ENCODE data around the gene CSPG4. TPM values are rescaled to one million over a fixed set of nuclear protein-coding genes. Genes with fewer than 3 reads are reported as not detected.
"Not testable (repeated sequence)": the region's sequence is repeated elsewhere in the genome, so short reads cannot be mapped to it uniquely, and the experiment has no call there.

The CSPG4 gene
- total and polyA plus RNA-seq, 9 of the 15 experiments (the other 6 are each of a cell fraction or from before 2014, with no cell fraction given): under 0.01 to 0.07 (median 0.04) TPM; not detected in 5

GRCh38 chr15:75678324-75678690 lies 34.3 kb downstream of the CSPG4 start:
- H3K4me3 ChIP-seq; H3K27ac ChIP-seq (ENCODE audit: extremely low read depth, low read depth, low read length); H2AFZ ChIP-seq (ENCODE audit: low read depth, low read length); H3K36me3 ChIP-seq (ENCODE audit: control insufficient read depth, insufficient read depth, low read length); H3K9ac ChIP-seq (ENCODE audit: insufficient read depth in 1 of 2, low read depth in 2 of 2, low read length in 2 of 2); H3K9me3 ChIP-seq (replicated peaks; ENCODE audit: control insufficient read depth, insufficient read depth, low read depth, low read length); ATAC-seq; H3K27me3 ChIP-seq (ENCODE audit: control insufficient read depth in 2 of 2, insufficient read depth in 2 of 2, low read length in 2 of 2); FAIRE-seq; CTCF ChIA-PET (ENCODE audit: low intra/inter-chr PET ratio); H3K79me2 ChIP-seq (ENCODE audit: control insufficient read depth, insufficient read depth, low read length); H4K20me1 ChIP-seq (replicated peaks; ENCODE audit: control insufficient read depth, insufficient read depth, low read length); H3K9me1 ChIP-seq (ENCODE audit: control insufficient read depth, insufficient read depth, low read length); DNase-seq (ENCODE audit: extremely low read depth in 1 of 4, low spot score in 3 of 4); H3K4me2 ChIP-seq (ENCODE audit: insufficient read depth, low read length); intact Hi-C loops (cut with micrococcal nuclease); BruUV-seq (replicated peaks): not testable (repeated sequence)
- WGBS (ENCODE audit: insufficient coverage, low coverage, missing lambda C conversion rate): 53% methylated on average over 6 of the region's 6 CpGs
- POLR2A ChIA-PET: interaction anchor here (1.2 to 1.6 kb wide), 2 partner anchors 9 to 12 kb away, joined by 3 to 14 read pairs; no protein-coding TSS in a partner anchor
- in situ Hi-C loops (cut with MboI): loop anchor here (5.0 to 10.0 kb wide), 2 partner anchors 311 to 654 kb away; partner anchors contain the start of genes MAN2C1 and PPCDC
- peaks cover 0 to 47% of the 10 kb centered on the region in 2 experiments; a peak in 3 of 5 replicates for H3K4me1 ChIP-seq (replicated peaks in 1 of 2; ENCODE audit: control insufficient read depth in 2 of 2, insufficient read depth in 2 of 2, low read length in 2 of 2)
- TF ChIP-seq ZNF121 (CRISPR knock-in tag; conservative IDR thresholded peaks at IDR 0.05): peak; percentile 42; the same call in 1 of the 2 replicates

GRCh38 chr15:75677465-75678323 lies 35.0 kb downstream of the CSPG4 start:
- CTCF ChIA-PET (ENCODE audit: low intra/inter-chr PET ratio): no interaction called here

More at GRCh38 chr15:75677465-75678323, 35.0 kb downstream of the CSPG4 start:
- FAIRE-seq: no peak
- Histone ChIP-seq H3K9me1 (ENCODE audit: control insufficient read depth, insufficient read depth, low read length) (no peaks in the 10 kb centered on the region), H3K9ac (ENCODE audit: insufficient read depth in 1 of 2, low read depth in 2 of 2, low read length in 2 of 2) (peak overlapping the region in 1 of 2 experiments; percentile 55; a peak in 2 of 4 replicates), H2AFZ (ENCODE audit: low read depth, low read length) (no peak overlapping the region), H3K27ac (ENCODE audit: extremely low read depth, low read depth, low read length) (no peak overlapping the region), H3K9me3 (replicated peaks; ENCODE audit: control insufficient read depth, insufficient read depth, low read depth, low read length) (no peaks in the 10 kb centered on the region), H3K27me3 (ENCODE audit: control insufficient read depth in 2 of 2, insufficient read depth in 2 of 2, low read length in 2 of 2) (no peaks in the 10 kb centered on the region), H3K4me1 (replicated peaks in 1 of 2; ENCODE audit: control insufficient read depth in 2 of 2, insufficient read depth in 2 of 2, low read length in 2 of 2) (peaks cover 6 to 49% of the 10 kb centered on the region in 2 experiments; a peak in 4 of 5 replicates), H3K4me3 (no peak overlapping the region), H3K4me2 (ENCODE audit: insufficient read depth, low read length) (no peak overlapping the region), H4K20me1 (replicated peaks; ENCODE audit: control insufficient read depth, insufficient read depth, low read length) (peaks cover 3% of the 10 kb centered on the region; the same call in 1 of the 2 replicates), H3K79me2 (ENCODE audit: control insufficient read depth, insufficient read depth, low read length) (no peaks in the 10 kb centered on the region), H3K36me3 (ENCODE audit: control insufficient read depth, insufficient read depth, low read length) (no peaks in the 10 kb centered on the region)
- in situ Hi-C loops (cut with MboI): loop anchor here (5.0 to 10.0 kb wide), 2 partner anchors 310 to 653 kb away; partner anchors contain the start of genes MAN2C1 and PPCDC
- no TSS peak for BruUV-seq (replicated peaks)
- ATAC-seq: no peak
- 36% methylated on average over 16 of the region's 16 CpGs for WGBS (ENCODE audit: insufficient coverage, low coverage, missing lambda C conversion rate)
- TF ChIP-seq TEAD1 (CRISPR knock-in tag; IDR thresholded peaks at IDR 0.05) (no peak), E2F4 (CRISPR knock-in tag; IDR thresholded peaks at IDR 0.05; ENCODE audit: low read depth) (no peak)
- POLR2A ChIA-PET: interaction anchor here (1.6 kb wide), 1 partner anchor 8 kb away, joined by 14 read pairs; no protein-coding TSS in a partner anchor
- intact Hi-C loops (cut with micrococcal nuclease): no loop called here
- DNase-seq (ENCODE audit: extremely low read depth in 1 of 4, low spot score in 3 of 4): no peak
